GM19351 (cell line): ENCODE measurements around the gene COL11A2.
"Not testable (repeated sequence)": the region's sequence is repeated elsewhere in the genome, so short reads cannot be mapped to it uniquely, and the experiment has no call there.

Experiments used
- ATAC-seq: cut with Tn5 transposase; IDR thresholded peaks from one replicate; pipeline ENCODE4 v1.9.1; 2021; ENCODE audit warnings: mild to moderate bottlenecking, moderate library complexity; ENCODE audit not compliant: unreplicated experiment

The COL11A2 gene

GRCh38 chr6:33192105-33192646 is at the start of gene COL11A2:
Gene COL11A2, minus strand, starts transcription at chr6:33192467. Its CDS starts 227 bp downstream, at chr6:33192240.
- no peak for ATAC-seq

- ATAC-seq, result no peak
Observed at GRCh38 chr6:33241968-33242367, 49.7 kb upstream of the COL11A2 start.

- ATAC-seq, result no peak
Observed at GRCh38 chr6:33237741-33238140, 45.5 kb upstream of the COL11A2 start.

GRCh38 chr6:33236852-33237251 is 44.6 kb upstream of the COL11A2 start:
- no peak for ATAC-seq

GRCh38 chr6:33236328-33236727 is 44.1 kb upstream of the COL11A2 start:
- no peak for ATAC-seq

GRCh38 chr6:33235221-33235634 is 43.0 kb upstream of the COL11A2 start:
- no peak for ATAC-seq

GRCh38 chr6:33226503-33227120 is 34.3 kb upstream of the COL11A2 start:
- not testable (repeated sequence) for ATAC-seq

- no peak for ATAC-seq
Observed at GRCh38 chr6:33217681-33218080, 25.4 kb upstream of the COL11A2 start.

GRCh38 chr6:33217246-33217645 is 25.0 kb upstream of the COL11A2 start:
- no peak for ATAC-seq

- no peak for ATAC-seq
Observed at GRCh38 chr6:33216117-33216649, 23.9 kb upstream of the COL11A2 start.

GRCh38 chr6:33215271-33216116 is 23.2 kb upstream of the COL11A2 start:
- no peak for ATAC-seq

GRCh38 chr6:33213989-33214335 is 21.7 kb upstream of the COL11A2 start:
- no peak for ATAC-seq

GRCh38 chr6:33213166-33213988 is 21.1 kb upstream of the COL11A2 start:
- ATAC-seq, result no peak

- no peak for ATAC-seq
Observed at GRCh38 chr6:33212857-33213165, 20.5 kb upstream of the COL11A2 start.

- no peak for ATAC-seq
Observed at GRCh38 chr6:33211666-33212422, 19.6 kb upstream of the COL11A2 start.

- no peak for ATAC-seq
Observed at GRCh38 chr6:33211136-33211535, 18.9 kb upstream of the COL11A2 start.

- ATAC-seq, result no peak
Observed at GRCh38 chr6:33209856-33210255, 17.6 kb upstream of the COL11A2 start.

GRCh38 chr6:33208091-33208967 is 16.1 kb upstream of the COL11A2 start, which contains the start of gene RING1:
Gene RING1, plus strand, starts transcription at chr6:33208500. Its CDS starts 323 bp downstream, at chr6:33208823.
- ATAC-seq, result no peak

- no peak for ATAC-seq
Observed at GRCh38 chr6:33207552-33208090, 15.4 kb upstream of the COL11A2 start.
